Muscle of back (tissue), 13 donors: ENCODE results near the gene TNFSF10. TPM values are rescaled to one million over a fixed set of nuclear protein-coding genes. Genes with fewer than 3 reads are reported as not detected.
A peak's percentile ranks its signal among the peaks of the same experiment; 100 is the strongest.
"Not testable (repeated sequence)": the region's sequence is repeated elsewhere in the genome, so short reads cannot be mapped to it uniquely, and the experiment has no call there.

Experiments
- DNase-seq, 3 donors: peaks; one replicate each; pipeline versions ENCODE4 v3.0.0 to v3.0.0-alpha.2; 2013
- long read RNA-seq, 9 donors: transcript quantifications; one replicate each; lab custom pipeline, GENCODE V29; 2026
- polyA plus RNA-seq, 10 donors: library from polyadenylated mRNA; unstranded; fragments of 120-200 nt; gene quantifications; one replicate each; pipeline ENCODE4 v1.2.1, GENCODE V29; 2013; ENCODE audit not compliant: insufficient read length in 10 of 10

The TNFSF10 gene
- polyA plus RNA-seq: 10 to 100 TPM in 5 of 10 donors, 1 to 10 TPM in 5; 7.1 to 12.0 (median 10.1) TPM
- long read RNA-seq, donor 1, partial matches to known transcripts: 0 of 2 reads
- long read RNA-seq, donor 1, other reads (novel, unspliced or antisense): 0 of 2 reads
- long read RNA-seq, donor 2, partial matches to known transcripts: 0 of 1 reads
- long read RNA-seq, donor 2, other reads (novel, unspliced or antisense): 0 of 1 reads
- long read RNA-seq, donor 3: 0 reads
- long read RNA-seq, donor 4: 0 reads
- long read RNA-seq, donor 5, partial matches to known transcripts: 0 of 4 reads
- long read RNA-seq, donor 5, other reads (novel, unspliced or antisense): 0 of 4 reads
- long read RNA-seq, donor 6, partial matches to known transcripts: 5 of 6 reads
- long read RNA-seq, donor 6, other reads (novel, unspliced or antisense): 0 of 6 reads
- long read RNA-seq, donor 7, partial matches to known transcripts: 0 of 3 reads
- long read RNA-seq, donor 7, other reads (novel, unspliced or antisense): 0 of 3 reads
- long read RNA-seq, donor 8, partial matches to known transcripts: 0 of 1 reads
- long read RNA-seq, donor 8, other reads (novel, unspliced or antisense): 0 of 1 reads
- long read RNA-seq, donor 9: 0 reads

DNA sequence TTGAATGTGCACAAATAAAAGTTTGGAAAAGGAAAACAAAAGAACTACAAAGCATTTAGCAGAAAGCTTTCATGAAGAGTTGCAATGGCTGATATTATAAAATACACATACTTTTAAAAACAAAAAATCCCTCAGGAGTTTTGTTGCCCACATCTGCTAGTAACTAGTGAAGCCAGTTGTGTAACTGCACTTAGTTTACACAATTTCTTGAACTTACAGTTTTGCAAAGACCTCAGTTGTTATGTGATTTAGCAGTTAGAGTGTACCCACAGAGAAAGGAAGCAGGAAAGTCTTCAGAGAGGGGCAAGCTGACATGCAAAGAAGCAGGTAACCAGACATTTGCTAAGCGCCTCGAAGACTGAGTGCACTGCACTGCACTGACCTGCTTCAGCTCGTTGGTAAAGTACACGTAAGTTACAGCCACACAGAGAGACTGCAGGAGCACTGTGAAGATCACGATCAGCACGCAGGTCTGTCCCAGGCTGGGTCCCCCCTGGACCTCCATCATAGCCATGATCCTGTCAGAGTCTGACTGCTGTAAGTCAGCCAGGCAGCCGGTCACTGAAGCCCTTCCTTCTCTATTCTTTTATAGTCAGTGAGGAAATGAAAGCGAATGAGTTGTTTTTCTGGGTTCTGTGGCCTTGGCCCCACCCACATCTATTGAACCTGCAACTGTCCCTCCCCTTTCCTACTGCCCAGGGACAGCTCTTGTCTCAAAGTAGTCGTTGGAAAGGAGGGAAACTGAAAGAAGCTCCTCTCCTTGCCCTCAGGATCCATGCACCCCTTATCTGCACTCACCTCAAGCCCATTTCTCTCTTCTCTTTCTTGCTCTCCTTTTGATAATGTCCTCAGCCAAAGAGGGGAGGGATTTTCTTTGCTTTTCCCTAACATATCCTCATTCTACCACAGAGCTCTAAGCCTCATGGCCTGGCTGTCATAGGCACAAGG lies at the start of gene TNFSF10:
TNFSF10 (minus strand) TSS at position 560 of the 948 bp plus-strand sequence; CDS start at position 514, 46 bp downstream.
- DNase-seq: peak in 2 of 3 donors; percentile 24 to 61

GRCh38 chr3:172569128-172570008 lies 46.1 kb upstream of the TNFSF10 start:
- no peak for DNase-seq

- no peak for DNase-seq
Measured at GRCh38 chr3:172568701-172569100, 45.5 kb upstream of the TNFSF10 start.

DNA sequence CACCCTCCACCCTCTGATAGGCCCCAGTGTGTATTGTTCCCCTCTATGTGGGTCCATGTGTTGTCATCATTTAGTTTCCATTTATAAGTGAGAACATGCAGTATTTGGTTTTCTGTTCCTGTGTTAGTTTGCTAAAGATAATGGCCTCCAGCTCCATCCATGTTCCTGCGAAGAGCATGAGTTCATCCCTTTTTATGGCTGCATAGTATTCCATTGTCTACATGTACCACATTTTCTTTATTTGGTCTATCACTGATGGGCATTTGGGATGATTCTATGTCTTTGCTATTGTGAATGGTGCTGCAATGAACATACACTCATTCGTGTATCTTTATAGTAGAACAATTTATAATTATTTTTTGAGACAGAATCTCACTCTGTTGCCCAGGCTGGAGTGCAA lies 43.6 kb upstream of the TNFSF10 start:
- not testable (repeated sequence) for DNase-seq

GRCh38 chr3:172564499-172564898 lies 41.3 kb upstream of the TNFSF10 start:
- no peak for DNase-seq

GRCh38 chr3:172562871-172563865 lies 39.9 kb upstream of the TNFSF10 start:
- peak; percentile 28 to 60 (median 48) for DNase-seq

GRCh38 chr3:172561897-172562640 lies 38.8 kb upstream of the TNFSF10 start:
- DNase-seq: no peak

DNA sequence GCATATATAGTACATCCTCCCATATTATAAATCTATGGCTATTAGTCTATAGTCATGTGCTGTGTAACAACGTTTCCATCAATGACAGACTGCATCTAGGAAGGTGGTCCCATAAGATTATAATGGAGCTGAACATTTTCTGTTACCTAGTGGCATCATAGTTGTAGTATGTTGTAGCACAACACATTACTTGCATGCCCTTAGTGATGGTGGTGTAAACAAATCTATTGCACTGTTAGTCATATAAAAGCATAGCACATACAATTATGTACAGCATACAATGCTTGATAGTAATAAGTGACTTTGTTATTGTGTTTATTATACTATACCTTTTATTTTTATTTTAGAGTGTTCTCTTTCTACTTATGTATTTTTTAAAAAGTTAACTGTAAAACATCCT lies 37.4 kb upstream of the TNFSF10 start:
- no peak for DNase-seq

- DNase-seq: no peak
Measured at GRCh38 chr3:172560026-172560425, 36.8 kb upstream of the TNFSF10 start.

- no peak for DNase-seq
Measured at GRCh38 chr3:172559020-172559419, 35.8 kb upstream of the TNFSF10 start.

- DNase-seq: no peak
Measured at GRCh38 chr3:172557515-172558220, 34.4 kb upstream of the TNFSF10 start.

DNA sequence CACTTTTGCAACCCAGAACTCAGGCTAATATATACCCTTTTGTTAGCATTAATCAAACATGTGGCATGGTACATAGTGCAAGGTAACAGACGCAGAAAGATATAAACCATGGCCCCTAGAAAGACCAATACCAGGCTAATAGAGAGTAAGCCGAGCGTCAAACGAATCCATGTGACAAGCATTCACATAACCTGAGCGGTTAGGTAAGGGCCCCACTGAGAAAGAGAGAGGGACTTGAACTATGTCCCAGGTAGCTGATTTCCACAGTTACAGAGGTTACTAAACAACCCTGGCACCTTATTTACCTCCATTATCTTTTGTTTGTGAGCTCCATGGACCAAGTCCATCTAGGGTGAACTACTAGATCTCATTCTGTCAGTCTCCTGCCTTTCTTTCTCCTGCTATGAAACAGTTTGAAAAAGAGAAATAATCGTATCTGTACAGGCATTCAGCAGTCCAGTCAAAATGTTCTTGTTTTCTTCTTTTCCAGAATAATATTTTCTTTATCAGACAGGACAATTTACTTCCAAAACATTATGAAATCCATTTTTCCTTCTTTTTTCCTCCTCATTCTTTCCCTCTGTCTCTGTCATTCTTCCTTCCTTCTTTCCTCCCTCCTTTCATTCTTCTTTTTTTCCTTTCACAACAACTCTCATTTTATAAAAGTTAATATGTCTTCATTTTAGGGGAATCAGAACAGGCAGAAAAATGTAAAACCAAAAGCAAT lies 30.5 kb upstream of the TNFSF10 start:
- no peak for DNase-seq

- no peak for DNase-seq
Measured at GRCh38 chr3:172552607-172553006, 29.4 kb upstream of the TNFSF10 start.

GRCh38 chr3:172551874-172552273 lies 28.6 kb upstream of the TNFSF10 start:
- DNase-seq: no peak

GRCh38 chr3:172550347-172550943 lies 27.2 kb upstream of the TNFSF10 start:
- DNase-seq: peak in 1 of 3 donors; percentile 11

GRCh38 chr3:172549144-172549543 lies 25.9 kb upstream of the TNFSF10 start:
- no peak for DNase-seq

DNA sequence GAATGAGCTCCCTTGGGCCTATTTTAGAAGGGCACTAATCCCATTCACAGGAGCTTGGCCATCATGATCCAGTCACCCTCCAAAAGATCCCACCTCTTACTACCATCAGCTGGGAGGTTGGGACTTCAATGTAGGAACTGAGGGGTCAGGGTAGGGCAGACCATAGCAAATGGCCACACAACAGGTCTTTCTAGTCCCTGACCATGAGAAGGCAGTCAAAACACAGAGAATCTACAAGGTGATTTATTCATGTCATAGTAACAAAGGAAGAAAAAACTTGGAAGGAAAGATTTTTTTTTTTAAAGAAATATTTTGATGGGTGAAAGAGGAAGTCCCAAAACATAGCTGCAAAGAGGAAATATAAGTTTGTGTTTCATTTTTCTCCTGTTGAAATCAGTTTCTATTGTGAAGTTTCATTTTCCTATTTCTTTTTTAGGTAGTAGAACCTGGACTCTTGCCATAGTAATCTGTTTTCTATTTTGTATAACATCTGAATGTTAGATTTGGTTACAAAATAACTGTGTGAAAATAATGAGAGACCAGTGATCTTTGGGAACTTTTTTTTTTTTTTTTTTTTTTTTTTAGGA lies 23.5 kb upstream of the TNFSF10 start:
- peak in 1 of 3 donors; percentile 29 for DNase-seq
